ENCODE data around the gene HTT.

GRCh38 chr4:3107691-3108121 lies 33.2 kb downstream of the HTT start:
- TF ChIP-seq CTCF (IDR thresholded peaks at IDR 0.05; ENCODE audit: low read depth, low read length, poor library complexity, severe bottlenecking), result no peak
- no peak for TF ChIP-seq EZH2phosphoT487 (IDR thresholded peaks at IDR 0.05; ENCODE audit: borderline replicate concordance, low read length)
